GM15510 (cell line): ENCODE measurements around the gene NDFIP2.
A peak's percentile ranks its signal among the peaks of the same experiment; 100 is the strongest.

Experiments used
- POLR2A ChIP-seq: IDR thresholded peaks from 3 replicates; pipeline ENCODE4 v1.6.1; 2011; ENCODE audit warnings: borderline replicate concordance; ENCODE audit not compliant: insufficient read length; ENCODE audit errors: extremely low read depth

The NDFIP2 gene, protein sequence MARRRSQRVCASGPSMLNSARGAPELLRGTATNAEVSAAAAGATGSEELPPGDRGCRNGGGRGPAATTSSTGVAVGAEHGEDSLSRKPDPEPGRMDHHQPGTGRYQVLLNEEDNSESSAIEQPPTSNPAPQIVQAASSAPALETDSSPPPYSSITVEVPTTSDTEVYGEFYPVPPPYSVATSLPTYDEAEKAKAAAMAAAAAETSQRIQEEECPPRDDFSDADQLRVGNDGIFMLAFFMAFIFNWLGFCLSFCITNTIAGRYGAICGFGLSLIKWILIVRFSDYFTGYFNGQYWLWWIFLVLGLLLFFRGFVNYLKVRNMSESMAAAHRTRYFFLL

DNA sequence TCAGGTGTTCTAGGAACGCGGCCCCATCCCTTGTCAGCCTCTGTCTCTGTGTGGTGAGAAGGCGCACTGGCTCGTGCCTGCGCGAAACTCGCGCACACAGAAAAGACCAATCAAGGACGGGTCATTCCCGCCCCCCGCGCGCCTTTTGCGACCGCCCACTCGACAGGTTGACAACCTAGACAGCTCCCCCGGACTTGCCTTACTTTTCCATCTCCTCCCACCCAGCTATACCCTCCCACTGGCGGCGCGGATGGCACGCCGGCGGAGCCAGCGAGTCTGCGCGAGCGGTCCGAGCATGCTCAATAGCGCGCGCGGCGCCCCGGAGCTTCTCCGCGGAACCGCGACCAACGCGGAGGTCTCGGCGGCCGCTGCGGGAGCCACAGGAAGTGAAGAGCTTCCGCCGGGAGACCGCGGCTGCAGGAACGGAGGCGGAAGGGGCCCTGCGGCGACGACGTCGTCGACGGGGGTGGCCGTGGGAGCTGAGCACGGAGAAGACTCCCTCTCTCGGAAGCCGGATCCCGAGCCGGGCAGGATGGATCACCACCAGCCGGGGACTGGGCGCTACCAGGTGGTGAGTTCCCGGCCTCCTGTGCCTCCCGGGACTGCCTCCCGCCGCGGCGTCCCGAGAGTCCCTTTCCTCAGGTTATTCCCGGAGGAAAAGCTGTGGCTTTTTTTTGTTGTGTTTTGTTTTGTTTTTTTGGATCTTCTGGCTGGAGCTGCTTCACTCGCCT is at the start of gene NDFIP2:
Gene NDFIP2, plus strand, starts transcription at position 202 of the 731 bp plus-strand sequence. Its CDS starts 49 bp downstream, at position 251.
- peak; percentile 77 for TF ChIP-seq POLR2A

DNA sequence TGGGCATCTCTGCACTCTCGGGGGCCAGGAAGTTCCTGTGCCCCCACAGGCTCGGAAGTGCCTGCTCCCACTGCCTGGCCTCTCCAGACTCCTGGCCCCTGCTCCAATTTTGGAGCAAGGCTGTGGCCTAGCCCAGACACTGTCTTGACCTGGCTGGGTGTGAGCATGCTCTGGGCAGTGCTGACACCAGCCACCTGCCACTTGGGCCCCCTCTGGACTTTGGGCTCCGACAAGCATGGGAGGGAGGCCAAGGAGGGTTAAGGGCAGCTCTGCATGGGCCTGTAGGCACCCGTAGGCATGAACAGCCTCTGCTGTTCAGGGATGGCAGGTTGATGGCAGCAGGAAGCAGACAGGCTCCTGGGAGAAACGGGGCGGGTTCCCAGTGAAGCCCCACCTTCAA is 48.9 kb upstream of the NDFIP2 start:
- no peak for TF ChIP-seq POLR2A

DNA sequence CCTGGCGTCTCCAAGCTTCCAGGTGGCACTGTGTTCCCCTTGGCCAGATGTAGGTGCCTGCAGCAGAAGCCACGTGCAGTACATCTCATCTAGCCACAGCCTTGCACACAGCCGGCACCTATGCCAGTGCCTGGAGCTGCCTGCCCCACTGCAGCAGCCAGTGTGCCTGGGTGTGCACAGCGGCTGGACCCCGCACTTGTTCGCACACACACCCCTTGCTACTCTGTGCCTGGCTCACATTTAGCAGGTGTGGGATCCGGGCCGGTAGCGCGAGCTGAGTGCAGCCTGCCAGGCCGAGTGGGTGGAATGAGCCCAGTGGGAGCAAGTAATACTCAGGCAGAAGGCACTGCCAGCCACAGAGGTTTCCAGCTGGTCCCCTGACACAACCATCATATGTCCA is 48.0 kb upstream of the NDFIP2 start:
- TF ChIP-seq POLR2A: no peak

DNA sequence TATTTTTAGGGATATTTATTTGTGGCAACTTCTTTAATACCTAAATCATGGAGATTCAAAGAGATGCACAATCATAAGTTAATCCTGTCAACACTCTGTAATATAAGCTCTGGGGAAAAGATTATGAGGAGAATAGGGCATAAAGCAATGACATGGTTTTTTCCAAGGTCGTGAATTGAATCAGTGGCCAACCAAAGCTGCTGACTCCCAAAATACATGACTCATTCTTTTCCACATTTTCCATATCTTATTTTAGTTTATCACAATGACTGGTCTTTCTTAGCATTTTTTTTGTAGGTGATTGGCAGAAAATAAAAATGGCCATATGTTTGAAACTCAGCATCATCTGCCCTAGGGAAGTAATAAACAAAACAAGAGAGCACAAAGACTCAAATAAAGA is 46.4 kb upstream of the NDFIP2 start:
- no peak for TF ChIP-seq POLR2A

DNA sequence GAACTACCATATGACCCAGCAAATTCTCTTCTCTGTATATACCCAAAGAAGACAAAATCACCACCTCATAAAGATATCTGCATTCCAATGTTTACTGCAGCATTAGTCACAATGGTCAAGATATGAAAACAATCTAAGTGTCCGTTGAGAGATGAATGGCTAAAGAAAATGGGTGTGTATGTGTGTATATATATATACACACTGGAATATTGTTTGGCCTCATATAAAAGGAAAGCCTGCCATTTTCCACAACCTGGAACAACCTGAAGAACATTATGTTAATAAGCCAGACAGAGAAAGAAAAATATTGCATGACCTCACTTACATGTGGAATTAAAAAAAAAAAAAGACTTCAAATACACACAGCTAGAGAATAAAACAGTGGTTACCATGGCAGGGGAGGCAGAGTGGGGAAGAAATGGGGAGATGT is 45.4 kb upstream of the NDFIP2 start:
- no peak for TF ChIP-seq POLR2A

DNA sequence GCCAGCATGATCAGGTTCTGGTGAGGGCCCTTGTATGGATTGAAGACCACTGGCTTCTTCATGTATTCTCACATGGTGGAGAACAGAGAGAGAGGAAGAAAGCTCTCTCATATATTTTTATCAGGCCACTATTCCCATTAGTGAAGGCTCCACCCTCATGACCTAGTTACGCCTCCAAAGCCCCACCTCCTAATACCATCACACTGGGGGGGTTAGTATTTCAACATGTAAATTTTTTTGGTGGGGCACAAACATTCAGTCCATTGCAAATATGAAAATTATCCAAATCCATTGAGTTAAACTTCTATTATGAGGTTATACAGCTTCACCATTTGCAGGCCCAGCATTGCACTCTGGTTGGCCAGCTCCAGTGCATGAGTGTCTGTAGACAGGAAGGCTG is 41.7 kb upstream of the NDFIP2 start:
- TF ChIP-seq POLR2A: no peak

DNA sequence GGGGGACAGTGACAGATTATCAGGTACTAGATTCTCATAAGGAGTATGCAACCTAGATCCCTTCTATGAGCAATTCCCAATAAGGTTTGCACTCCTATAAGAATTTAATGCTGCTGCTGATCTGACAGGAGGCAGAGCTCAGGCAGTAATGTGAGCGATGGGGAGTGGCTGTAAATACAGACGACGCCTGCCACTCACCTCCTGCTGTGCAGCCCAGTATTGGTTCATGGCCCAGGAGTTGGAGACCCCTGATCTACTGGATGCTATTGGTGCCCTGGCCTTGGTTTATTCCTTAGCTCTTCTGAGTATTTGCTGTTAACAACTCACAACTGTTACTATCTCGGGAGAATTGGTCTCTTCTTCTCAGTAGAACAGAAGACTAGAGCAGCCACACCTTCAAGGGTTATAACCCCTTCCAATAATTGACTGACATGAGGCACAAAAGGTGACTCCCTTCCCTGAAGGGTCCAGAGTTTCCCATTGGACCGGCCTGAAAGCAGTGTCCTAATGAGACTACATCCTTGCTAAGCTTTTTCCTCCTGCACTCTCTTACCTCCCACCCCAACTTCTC is 39.9 kb upstream of the NDFIP2 start:
- no peak for TF ChIP-seq POLR2A

DNA sequence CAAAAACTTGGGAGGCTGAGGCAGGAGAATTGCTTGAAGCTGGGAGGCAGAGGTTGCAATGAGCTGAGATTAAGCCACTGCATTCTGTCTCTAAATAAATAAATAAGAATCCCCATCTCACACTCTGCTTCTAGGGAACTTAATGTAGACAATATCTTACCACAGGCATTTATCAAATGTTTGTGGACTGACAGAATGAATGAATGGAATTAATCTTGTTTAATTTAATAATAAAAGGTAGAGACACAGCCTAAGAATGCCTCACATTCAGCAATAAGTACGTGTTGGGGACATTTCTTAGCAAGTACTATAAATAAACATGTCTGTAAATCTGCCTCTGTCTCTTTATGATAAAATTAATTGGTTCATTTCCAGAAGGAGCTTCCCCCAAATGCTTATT is 38.7 kb upstream of the NDFIP2 start:
- TF ChIP-seq POLR2A: no peak

DNA sequence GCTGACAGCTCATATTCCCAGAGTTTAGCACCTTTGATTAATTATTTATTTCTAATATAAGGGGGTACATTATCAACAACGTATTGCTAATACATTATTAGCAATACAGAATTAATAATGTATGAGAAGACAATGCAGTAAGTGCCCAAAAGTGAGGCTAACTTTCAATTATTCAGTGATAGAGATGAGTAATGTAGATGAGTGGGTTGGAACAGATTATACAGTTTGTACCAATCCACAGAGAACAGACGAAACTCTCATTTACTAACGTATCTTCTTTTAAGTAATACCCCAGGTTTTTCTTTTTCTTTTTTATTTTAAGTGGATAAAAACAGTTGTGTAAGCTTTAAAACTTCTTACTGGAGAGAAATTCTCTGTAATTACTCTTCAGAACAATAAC is 38.2 kb upstream of the NDFIP2 start:
- no peak for TF ChIP-seq POLR2A

DNA sequence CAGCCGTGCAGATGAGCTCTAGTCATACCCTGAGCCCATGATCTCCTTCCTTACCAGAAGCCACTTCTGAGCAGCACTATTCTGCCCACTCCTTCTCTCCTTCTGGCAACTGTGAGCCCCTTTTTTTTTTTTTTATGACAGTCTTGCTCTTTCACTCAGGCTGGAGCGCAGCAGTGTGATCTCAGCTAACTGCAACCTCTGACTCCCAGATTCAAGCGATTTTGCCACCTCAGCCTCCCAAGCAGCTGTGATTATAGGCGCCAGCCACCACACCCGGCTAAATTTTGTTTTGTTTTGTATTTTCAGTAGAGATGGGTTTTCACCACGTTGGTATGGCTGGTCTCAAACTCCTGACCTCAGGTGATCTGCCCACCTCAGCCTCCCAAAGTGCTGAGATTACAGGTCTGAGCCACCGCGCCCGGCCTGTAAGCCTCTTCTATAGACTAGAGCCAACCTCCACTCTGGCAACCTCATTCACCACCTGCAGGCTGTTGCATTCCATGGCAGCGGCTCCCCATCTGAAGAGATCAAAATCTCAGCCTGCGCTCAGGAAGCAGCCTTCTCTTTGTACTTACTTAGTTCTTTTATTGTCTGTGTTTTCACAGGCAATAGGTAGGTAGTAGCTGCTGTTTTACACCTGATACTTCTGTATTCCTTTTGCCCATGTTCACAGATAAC is 34.8 kb upstream of the NDFIP2 start:
- TF ChIP-seq POLR2A: no peak

DNA sequence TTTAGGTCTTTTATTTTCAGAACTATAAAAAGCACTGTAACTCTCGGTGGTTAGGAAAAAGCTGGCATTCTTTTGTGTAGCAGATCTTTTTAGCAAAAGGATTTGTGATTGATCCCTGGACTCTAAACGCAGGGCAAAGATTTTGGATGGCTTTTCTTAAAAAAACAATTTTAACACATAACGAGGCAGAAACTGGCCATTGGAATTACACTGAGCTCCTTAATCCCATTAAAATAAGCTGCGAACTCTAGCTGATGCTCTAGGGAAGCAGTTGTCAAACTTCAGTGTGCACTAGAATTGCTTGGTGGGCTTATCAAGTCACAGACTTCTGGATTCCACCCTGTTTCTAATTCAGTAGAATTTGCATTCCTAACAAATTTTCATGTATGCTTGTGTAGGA is 33.8 kb upstream of the NDFIP2 start:
- TF ChIP-seq POLR2A: no peak

DNA sequence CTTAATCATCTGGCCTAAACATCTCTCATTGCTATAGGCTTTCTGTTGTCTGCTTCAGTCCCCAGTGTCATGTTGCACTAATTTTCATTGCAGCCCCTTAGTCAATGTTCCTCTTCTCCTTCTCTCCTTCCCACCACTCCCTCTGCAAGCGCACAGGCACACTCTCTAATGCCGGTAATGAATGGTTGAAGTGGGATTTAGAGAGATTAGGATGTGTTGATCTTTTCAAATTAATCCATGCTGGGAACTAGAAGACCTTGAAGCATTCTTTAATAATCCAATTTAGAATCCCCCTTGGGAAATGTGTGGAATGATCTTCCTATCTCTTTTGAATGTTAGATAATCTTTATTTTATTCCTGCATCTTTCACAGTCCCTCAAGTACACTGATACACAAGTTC is 33.2 kb upstream of the NDFIP2 start:
- no peak for TF ChIP-seq POLR2A

DNA sequence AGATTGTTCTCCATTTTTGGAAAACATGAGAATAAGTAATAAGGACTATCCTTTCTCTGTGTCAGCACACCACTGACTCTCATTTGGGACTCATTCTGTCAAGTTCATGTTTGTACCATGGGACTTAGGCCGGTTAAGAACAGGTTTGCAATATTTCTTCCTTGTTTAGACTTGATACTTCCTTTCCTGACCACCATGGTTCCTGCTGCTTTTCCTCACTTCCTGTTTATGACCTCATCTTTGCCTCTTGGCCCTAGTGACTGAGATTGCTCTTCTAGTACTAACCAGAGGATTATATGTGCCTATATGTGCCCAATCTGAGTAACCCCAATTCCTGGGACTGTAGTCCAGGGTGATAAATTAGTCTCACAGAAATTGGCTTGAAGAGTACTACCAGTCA is 32.5 kb upstream of the NDFIP2 start:
- no peak for TF ChIP-seq POLR2A

DNA sequence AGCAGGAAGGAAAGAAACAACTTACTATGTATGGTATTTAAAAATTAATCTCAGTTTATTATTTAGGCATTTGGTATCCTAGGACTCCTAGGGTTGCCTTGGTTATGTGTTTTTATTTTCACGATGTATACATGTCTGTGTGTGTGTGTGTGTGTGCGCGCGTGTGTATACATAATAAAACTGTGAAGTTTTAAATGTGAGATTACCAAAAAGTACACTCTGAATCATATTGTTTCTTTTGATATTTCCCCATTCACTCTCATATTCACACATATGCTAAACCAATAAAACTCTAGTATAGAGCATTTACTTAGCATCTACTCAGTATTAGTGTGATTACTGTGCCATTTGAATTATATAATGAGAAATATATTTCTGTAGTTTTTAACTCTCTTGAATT is 30.8 kb upstream of the NDFIP2 start:
- TF ChIP-seq POLR2A: no peak

DNA sequence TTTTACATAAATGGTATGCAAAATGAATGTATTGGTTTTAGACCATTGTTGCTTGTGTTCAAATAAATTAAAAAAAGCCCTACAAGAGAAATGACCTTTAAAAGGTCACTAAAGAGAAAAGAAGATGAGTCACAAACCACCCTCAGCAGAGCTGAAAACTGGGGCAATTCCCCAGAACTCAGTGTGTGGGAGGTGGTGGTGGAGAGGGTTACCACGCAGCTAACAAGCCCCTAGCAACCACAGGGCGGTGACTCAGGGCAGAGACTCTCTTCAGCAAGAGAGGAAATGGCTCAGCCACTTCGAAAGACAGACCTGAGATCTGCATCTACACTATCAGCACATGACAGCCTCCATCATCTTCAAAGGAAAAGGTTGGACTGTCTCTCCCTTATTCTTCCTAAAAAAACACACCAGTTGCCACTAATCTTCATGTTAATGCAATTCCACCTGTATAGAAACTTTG is 29.4 kb upstream of the NDFIP2 start:
- TF ChIP-seq POLR2A: no peak

DNA sequence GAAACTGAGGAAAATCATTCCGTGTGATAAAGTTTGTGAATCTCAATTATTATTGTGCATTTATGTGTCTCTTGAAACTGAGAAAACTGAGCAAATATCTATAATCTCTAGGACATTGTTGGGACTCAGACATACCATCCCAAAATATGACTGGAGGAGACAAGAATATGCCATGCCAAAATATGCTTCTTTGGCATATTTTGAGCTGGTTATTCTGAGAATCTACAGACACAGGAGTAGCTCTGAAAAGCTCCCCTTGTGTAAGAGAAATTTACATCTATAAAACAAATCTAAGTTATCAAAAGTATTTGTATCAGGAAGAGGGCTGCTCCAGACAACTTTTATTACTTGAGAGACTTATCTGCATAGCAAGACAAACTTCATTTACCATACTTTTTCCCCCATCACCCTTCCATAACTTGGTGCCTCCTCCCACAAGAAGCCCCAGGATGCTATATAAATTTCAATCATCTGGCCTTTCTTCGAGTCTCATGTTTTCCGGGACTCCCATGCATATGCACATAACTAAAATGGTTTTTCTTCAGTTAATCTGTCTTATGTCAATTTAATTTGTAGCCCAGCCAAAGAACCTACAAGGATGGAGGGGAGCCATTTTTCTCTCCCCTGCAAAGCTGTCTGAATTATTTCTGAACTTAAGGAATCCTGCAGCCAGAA is 28.6 kb upstream of the NDFIP2 start:
- TF ChIP-seq POLR2A: no peak

DNA sequence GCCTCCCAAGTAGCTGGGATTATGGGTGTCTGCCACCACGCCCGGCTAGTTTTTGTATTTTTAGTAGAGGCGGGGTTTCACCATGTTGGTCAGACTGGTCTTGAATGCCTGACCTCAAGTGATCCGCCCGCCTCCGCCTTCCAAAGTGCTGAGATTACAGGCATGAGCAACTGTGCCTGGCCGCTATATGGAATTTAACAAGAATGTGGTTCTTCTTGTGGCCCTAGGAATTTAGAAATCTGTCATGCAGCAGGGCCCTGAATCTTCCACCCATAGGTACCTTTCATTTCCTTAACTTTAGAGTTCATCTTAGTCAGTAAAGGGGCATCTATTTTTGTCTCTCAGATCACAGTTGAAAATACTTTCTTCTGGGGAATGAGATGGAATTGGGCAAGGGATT is 25.6 kb upstream of the NDFIP2 start:
- no peak for TF ChIP-seq POLR2A
